ENCODE results near the gene JAM2. TPM values are rescaled to one million over a fixed set of nuclear protein-coding genes. Genes with fewer than 3 reads are reported as not detected.
A peak's percentile ranks its signal among the peaks of the same experiment; 100 is the strongest.

JAM2 gene
- total RNA-seq, 4 donors from 2014 or later, result 28.0 to 52.4 (median 46.7) TPM

- 94% methylated on average over 4 of the region's 4 CpGs for WGBS
- Histone ChIP-seq H3K27me3 (no peaks in the 10 kb centered on the region), H3K4me3 (no peak overlapping the region), H3K9me3 (no peaks in the 10 kb centered on the region), H3K36me3 (no peaks in the 10 kb centered on the region), H3K27ac (replicated peaks in 1 of 4) (no peak overlapping the region), H3K4me1 (peaks cover 6 to 57% (median 37%) of the 10 kb centered on the region in 4 donors)
- TF ChIP-seq POLR2A (IDR thresholded peaks at IDR 0.05; ENCODE audit: low read depth) (no peak), POLR2AphosphoS5 (IDR thresholded peaks at IDR 0.05) (no peak), EP300 (IDR thresholded peaks at IDR 0.05) (no peak), CTCF (IDR thresholded peaks at IDR 0.05) (no peak)
- DNase-seq (ENCODE audit: extremely low spot score), result no peak
- intact Hi-C loops (cut with DNase I), result loop anchor here (5.0 kb wide), 1 partner anchor 44 kb away; no protein-coding TSS in a partner anchor
Observed at GRCh38 chr21:25643486-25643885, 4.4 kb downstream of the JAM2 start.

GRCh38 chr21:25646474-25646873 lies 7.4 kb downstream of the JAM2 start:
- no peak for DNase-seq (ENCODE audit: extremely low spot score)
- 81% methylated on average over 1 of the region's 1 CpG for WGBS
- intact Hi-C loops (cut with DNase I), result no loop called here
- H3K27ac ChIP-seq (replicated peaks in 1 of 4), result peak overlapping the region in 3 of 4 donors; percentile 42 to 59 (median 56)
- H3K4me3 ChIP-seq, result no peak overlapping the region
- H3K4me1 ChIP-seq, result peaks cover 0 to 45% (median 31%) of the 10 kb centered on the region in 4 donors
- H3K27me3 ChIP-seq, result no peaks in the 10 kb centered on the region
- H3K36me3 ChIP-seq, result no peaks in the 10 kb centered on the region
- no peaks in the 10 kb centered on the region for H3K9me3 ChIP-seq
- TF ChIP-seq POLR2A (IDR thresholded peaks at IDR 0.05; ENCODE audit: low read depth) (no peak), POLR2AphosphoS5 (IDR thresholded peaks at IDR 0.05) (no peak), EP300 (IDR thresholded peaks at IDR 0.05) (no peak), CTCF (IDR thresholded peaks at IDR 0.05) (no peak)

GRCh38 chr21:25647647-25648046 lies 8.6 kb downstream of the JAM2 start:
- Histone ChIP-seq H3K36me3 (no peaks in the 10 kb centered on the region), H3K27ac (replicated peaks in 1 of 4) (peak overlapping the region; percentile 37 to 56 (median 44)), H3K4me3 (no peak overlapping the region), H3K4me1 (peaks cover 0 to 35% (median 29%) of the 10 kb centered on the region in 4 donors), H3K27me3 (no peaks in the 10 kb centered on the region), H3K9me3 (no peaks in the 10 kb centered on the region)
- 47% methylated on average over 5 of the region's 5 CpGs for WGBS
- TF ChIP-seq EP300 (IDR thresholded peaks at IDR 0.05) (no peak), POLR2AphosphoS5 (IDR thresholded peaks at IDR 0.05) (peak in 1 of 2 donors; percentile 21)
- intact Hi-C loops (cut with DNase I), result no loop called here
- no peak for DNase-seq (ENCODE audit: extremely low spot score)

- peaks cover 0 to 32% (median 29%) of the 10 kb centered on the region in 4 donors for H3K4me1 ChIP-seq
- intact Hi-C loops (cut with DNase I), result no loop called here
- 85% methylated on average over 7 of the region's 7 CpGs for WGBS
Observed at GRCh38 chr21:25649146-25649545, 10.1 kb downstream of the JAM2 start.

GRCh38 chr21:25656412-25656811 lies 17.4 kb downstream of the JAM2 start:
- intact Hi-C loops (cut with DNase I), result no loop called here
- Histone ChIP-seq H3K4me1 (peaks cover 4 to 11% (median 7%) of the 10 kb centered on the region in 4 donors), H3K27ac (replicated peaks in 1 of 4) (no peak overlapping the region), H3K27me3 (no peaks in the 10 kb centered on the region), H3K36me3 (no peaks in the 10 kb centered on the region), H3K9me3 (peaks cover 0 to 5% (median 1%) of the 10 kb centered on the region in 4 donors), H3K4me3 (no peak overlapping the region)
- TF ChIP-seq CTCF (IDR thresholded peaks at IDR 0.05) (no peak), EP300 (IDR thresholded peaks at IDR 0.05) (no peak), POLR2A (IDR thresholded peaks at IDR 0.05; ENCODE audit: low read depth) (no peak), POLR2AphosphoS5 (IDR thresholded peaks at IDR 0.05) (no peak)
- WGBS, result 79% methylated on average over 2 of the region's 2 CpGs
- no peak for DNase-seq (ENCODE audit: extremely low spot score)

More at GRCh38 chr21:25649146-25649545, 10.1 kb downstream of the JAM2 start:
- H3K4me3 ChIP-seq, result no peak overlapping the region
- H3K36me3 ChIP-seq, result no peaks in the 10 kb centered on the region
- H3K27ac ChIP-seq (replicated peaks in 1 of 4), result no peak overlapping the region
- no peaks in the 10 kb centered on the region for H3K27me3 ChIP-seq
- H3K9me3 ChIP-seq, result no peaks in the 10 kb centered on the region
- DNase-seq (ENCODE audit: extremely low spot score), result no peak
- TF ChIP-seq POLR2AphosphoS5 (IDR thresholded peaks at IDR 0.05), result no peak
- no peak for TF ChIP-seq CTCF (IDR thresholded peaks at IDR 0.05)
- no peak for TF ChIP-seq POLR2A (IDR thresholded peaks at IDR 0.05; ENCODE audit: low read depth)
- TF ChIP-seq EP300 (IDR thresholded peaks at IDR 0.05), result no peak

Measured in esophagus muscularis mucosa (tissue), 4 donors.